ENCODE measurements around the gene ALPK3. TPM values are rescaled to one million over a fixed set of nuclear protein-coding genes. Genes with fewer than 3 reads are reported as not detected.

Gene ALPK3
- total and polyA plus RNA-seq, 2 donors (not counting 3 experiments of a cell fraction or from before 2014, with no cell fraction given), result 18.4 to 36.2 TPM

DNA sequence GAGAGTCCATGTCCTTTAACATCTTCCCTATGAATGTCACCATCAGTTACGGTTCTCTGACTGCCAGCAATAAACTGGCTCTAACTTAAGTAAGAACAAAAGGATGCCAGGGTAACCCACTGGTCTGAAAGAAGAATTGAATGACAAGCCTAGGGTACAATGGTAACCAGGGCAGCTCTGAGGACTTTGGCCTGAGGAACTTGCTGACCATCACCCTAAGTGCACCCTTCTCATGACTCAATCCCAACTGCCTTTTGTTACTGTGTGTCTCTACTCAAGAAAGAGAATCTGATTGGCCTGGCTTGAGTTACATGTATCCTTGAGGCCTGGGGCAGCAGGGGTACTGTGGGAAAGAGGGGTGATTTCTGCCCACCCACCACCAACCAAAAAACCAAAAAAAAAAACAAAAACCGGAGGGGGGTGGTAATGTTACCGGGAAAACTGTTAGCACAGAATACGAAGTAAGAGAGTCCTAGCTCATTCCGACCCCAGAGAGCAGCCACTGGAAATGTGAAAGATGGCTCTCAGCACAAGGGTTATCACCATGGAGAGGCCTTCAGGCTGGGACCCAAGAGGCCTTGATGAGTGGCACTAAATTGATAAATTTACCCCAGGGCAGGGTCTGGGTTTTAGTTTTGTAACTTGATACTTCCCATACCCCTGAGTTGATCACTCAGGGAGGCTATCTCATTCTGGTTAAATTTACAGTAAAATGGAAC lies 58.0 kb downstream of the ALPK3 start:
- Histone ChIP-seq H2AFZ (ENCODE audit: low read depth, low read length) (no peak overlapping the region), H3K9me3 (replicated peaks; ENCODE audit: control insufficient read depth, insufficient read depth, low read length) (no peaks in the 10 kb centered on the region), H3K27ac (ENCODE audit: insufficient read depth, low read depth, low read length) (no peak overlapping the region), H3K79me2 (ENCODE audit: control insufficient read depth, insufficient read depth, low read length) (no peaks in the 10 kb centered on the region), H3K36me3 (ENCODE audit: control insufficient read depth in 2 of 2, extremely low read depth in 1 of 2, insufficient read depth in 2 of 2, low read length in 2 of 2) (no peaks in the 10 kb centered on the region), H3K27me3 (ENCODE audit: control insufficient read depth in 2 of 2, insufficient read depth in 2 of 2, low read length in 2 of 2) (no peaks in the 10 kb centered on the region), H3K4me3 (replicated peaks in 1 of 3; ENCODE audit: insufficient read depth in 1 of 3, low read depth in 1 of 3, low read length in 3 of 3) (no peak overlapping the region), H3K4me2 (ENCODE audit: insufficient read depth, low read length) (no peak overlapping the region), H3K9me1 (replicated peaks; ENCODE audit: control insufficient read depth, extremely low read depth, insufficient read depth, low read length) (no peaks in the 10 kb centered on the region), H3K9ac (replicated peaks; ENCODE audit: extremely low read depth, insufficient read depth, low read length) (no peak overlapping the region), H3K4me1 (ENCODE audit: control insufficient read depth, extremely low read depth, insufficient read depth, low read length) (no peaks in the 10 kb centered on the region), H4K20me1 (replicated peaks; ENCODE audit: control insufficient read depth, extremely low read depth, insufficient read depth, low read length) (no peaks in the 10 kb centered on the region)
- dilution Hi-C loops (cut with MboI; ENCODE audit: extremely low pct_ligation_motif_present, low sequenced_read_pairs), result no loop called here
- DNase-seq (ENCODE audit: low read depth, low spot score), result no peak
- BruUV-seq (replicated peaks), result no TSS peak
- FAIRE-seq, result no peak
- intact Hi-C loops (cut with micrococcal nuclease), result loop anchor here (5.0 kb wide), 1 partner anchor 37 kb away; no protein-coding TSS in a partner anchor
- POLR2A ChIA-PET, result no interaction called here
- TF ChIP-seq POLR2A (IDR thresholded peaks at IDR 0.05; ENCODE audit: low read depth, low read length) (no peak), FOS (IDR thresholded peaks at IDR 0.05; ENCODE audit: borderline replicate concordance, insufficient read depth, low read length) (no peak), GATA2 (IDR thresholded peaks at IDR 0.05; ENCODE audit: insufficient read depth, insufficient read length, low read depth, low read length) (no peak), EZH2 (IDR thresholded peaks at IDR 0.05; ENCODE audit: borderline replicate concordance, low read depth, low read length, severe bottlenecking) (no peak), MYC (IDR thresholded peaks at IDR 0.05; ENCODE audit: low read depth, low read length) (no peak)
- TF ChIP-seq, protein P1, sequence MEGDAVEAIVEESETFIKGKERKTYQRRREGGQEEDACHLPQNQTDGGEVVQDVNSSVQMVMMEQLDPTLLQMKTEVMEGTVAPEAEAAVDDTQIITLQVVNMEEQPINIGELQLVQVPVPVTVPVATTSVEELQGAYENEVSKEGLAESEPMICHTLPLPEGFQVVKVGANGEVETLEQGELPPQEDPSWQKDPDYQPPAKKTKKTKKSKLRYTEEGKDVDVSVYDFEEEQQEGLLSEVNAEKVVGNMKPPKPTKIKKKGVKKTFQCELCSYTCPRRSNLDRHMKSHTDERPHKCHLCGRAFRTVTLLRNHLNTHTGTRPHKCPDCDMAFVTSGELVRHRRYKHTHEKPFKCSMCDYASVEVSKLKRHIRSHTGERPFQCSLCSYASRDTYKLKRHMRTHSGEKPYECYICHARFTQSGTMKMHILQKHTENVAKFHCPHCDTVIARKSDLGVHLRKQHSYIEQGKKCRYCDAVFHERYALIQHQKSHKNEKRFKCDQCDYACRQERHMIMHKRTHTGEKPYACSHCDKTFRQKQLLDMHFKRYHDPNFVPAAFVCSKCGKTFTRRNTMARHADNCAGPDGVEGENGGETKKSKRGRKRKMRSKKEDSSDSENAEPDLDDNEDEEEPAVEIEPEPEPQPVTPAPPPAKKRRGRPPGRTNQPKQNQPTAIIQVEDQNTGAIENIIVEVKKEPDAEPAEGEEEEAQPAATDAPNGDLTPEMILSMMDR (IDR thresholded peaks at IDR 0.05; ENCODE audit: extremely low read depth in 1 of 2, insufficient read depth in 1 of 2, low read depth in 1 of 2, low read length in 2 of 2), result no peak
- TF ChIP-seq, protein P2, sequence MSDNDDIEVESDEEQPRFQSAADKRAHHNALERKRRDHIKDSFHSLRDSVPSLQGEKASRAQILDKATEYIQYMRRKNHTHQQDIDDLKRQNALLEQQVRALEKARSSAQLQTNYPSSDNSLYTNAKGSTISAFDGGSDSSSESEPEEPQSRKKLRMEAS (IDR thresholded peaks at IDR 0.05; ENCODE audit: insufficient read depth, insufficient read length), result no peak
- CTCF ChIA-PET, result interaction anchor here (0.5 kb wide), 1 partner anchor 221 kb away, joined by 3 read pairs; the partner anchor contains the start of gene WDR73

All from endothelial cell of umbilical vein (primary cell).